Measurements from ENCODE around the gene EFCAB5.
"Not testable (repeated sequence)": the region's sequence is repeated elsewhere in the genome, so short reads cannot be mapped to it uniquely, and the experiment has no call there.

EFCAB5 gene

GRCh38 chr17:30116661-30117551 is 175.5 kb downstream of the EFCAB5 start, which contains the start of gene NSRP1:
Gene NSRP1 (plus strand): TSS chr17:30116816. CDS start chr17:30116844, 28 bp downstream.
- no peaks in the 10 kb centered on the region for H3K9me3 Mint-ChIP-seq
- peaks cover 24% of the 10 kb centered on the region for H3K36me3 Mint-ChIP-seq (ENCODE audit: low read depth)
- peak within 1 kb of the TSS; percentile 99 for H3K4me3 Mint-ChIP-seq
- peak within 1 kb of the TSS; percentile 99 for H3K27ac Mint-ChIP-seq
- peaks cover 48% of the 10 kb centered on the region for H3K4me1 Mint-ChIP-seq (ENCODE audit: low read depth)
- H3K27me3 Mint-ChIP-seq (ENCODE audit: low read depth), result no peaks in the 10 kb centered on the region

- Mint-ChIP-seq H3K27me3 (ENCODE audit: low read depth) (no peaks in the 10 kb centered on the region), H3K27ac (peak overlapping the region; percentile 99), H3K4me1 (ENCODE audit: low read depth) (peaks cover 50% of the 10 kb centered on the region), H3K36me3 (ENCODE audit: low read depth) (peaks cover 26% of the 10 kb centered on the region), H3K9me3 (no peaks in the 10 kb centered on the region), H3K4me3 (peak overlapping the region; percentile 99)
Observed at GRCh38 chr17:30117675-30118081, 176.2 kb downstream of the EFCAB5 start.

- Mint-ChIP-seq H3K4me3 (peak overlapping the region; percentile 46), H3K4me1 (ENCODE audit: low read depth) (peaks cover 44% of the 10 kb centered on the region), H3K36me3 (ENCODE audit: low read depth) (peaks cover 27% of the 10 kb centered on the region)
Observed at GRCh38 chr17:30118635-30119034, 177.2 kb downstream of the EFCAB5 start.

GRCh38 chr17:30124273-30124796 is 182.9 kb downstream of the EFCAB5 start:
- Mint-ChIP-seq H3K36me3 (ENCODE audit: low read depth) (peaks cover 20% of the 10 kb centered on the region), H3K4me3 (no peak overlapping the region), H3K4me1 (ENCODE audit: low read depth) (peaks cover 32% of the 10 kb centered on the region), H3K9me3 (no peaks in the 10 kb centered on the region), H3K27me3 (ENCODE audit: low read depth) (no peaks in the 10 kb centered on the region), H3K27ac (peak overlapping the region; percentile 5)

More at GRCh38 chr17:30118635-30119034, 177.2 kb downstream of the EFCAB5 start:
- H3K9me3 Mint-ChIP-seq; H3K27me3 Mint-ChIP-seq (ENCODE audit: low read depth); H3K27ac Mint-ChIP-seq: not testable (repeated sequence)

- Mint-ChIP-seq H3K9me3 (no peaks in the 10 kb centered on the region), H3K4me3 (no peak overlapping the region), H3K27ac (no peak overlapping the region), H3K36me3 (ENCODE audit: low read depth) (peaks cover 19% of the 10 kb centered on the region), H3K4me1 (ENCODE audit: low read depth) (peaks cover 5% of the 10 kb centered on the region), H3K27me3 (ENCODE audit: low read depth) (no peaks in the 10 kb centered on the region)
Observed at GRCh38 chr17:30130121-30130520, 188.7 kb downstream of the EFCAB5 start.

- Mint-ChIP-seq H3K4me1 (ENCODE audit: low read depth) (peaks cover 4% of the 10 kb centered on the region), H3K27me3 (ENCODE audit: low read depth) (no peaks in the 10 kb centered on the region), H3K9me3 (no peaks in the 10 kb centered on the region), H3K27ac (no peak overlapping the region), H3K4me3 (no peak overlapping the region), H3K36me3 (ENCODE audit: low read depth) (peaks cover 19% of the 10 kb centered on the region)
Observed at GRCh38 chr17:30132615-30133014, 191.2 kb downstream of the EFCAB5 start.

- Mint-ChIP-seq H3K9me3 (no peaks in the 10 kb centered on the region), H3K36me3 (ENCODE audit: low read depth) (peaks cover 21% of the 10 kb centered on the region), H3K27ac (no peak overlapping the region), H3K4me1 (ENCODE audit: low read depth) (peaks cover 9% of the 10 kb centered on the region), H3K27me3 (ENCODE audit: low read depth) (no peaks in the 10 kb centered on the region), H3K4me3 (no peak overlapping the region)
Observed at GRCh38 chr17:30133197-30133596, 191.8 kb downstream of the EFCAB5 start.

- Mint-ChIP-seq H3K4me3 (no peak overlapping the region), H3K36me3 (ENCODE audit: low read depth) (peaks cover 21% of the 10 kb centered on the region), H3K9me3 (no peaks in the 10 kb centered on the region), H3K27ac (no peak overlapping the region), H3K4me1 (ENCODE audit: low read depth) (peaks cover 9% of the 10 kb centered on the region), H3K27me3 (ENCODE audit: low read depth) (no peaks in the 10 kb centered on the region)
Observed at GRCh38 chr17:30134551-30134950, 193.1 kb downstream of the EFCAB5 start.

GRCh38 chr17:30137158-30137557 is 195.7 kb downstream of the EFCAB5 start:
- Mint-ChIP-seq H3K27ac (no peak overlapping the region), H3K27me3 (ENCODE audit: low read depth) (no peaks in the 10 kb centered on the region), H3K4me1 (ENCODE audit: low read depth) (peaks cover 9% of the 10 kb centered on the region), H3K9me3 (no peaks in the 10 kb centered on the region), H3K4me3 (no peak overlapping the region), H3K36me3 (ENCODE audit: low read depth) (peaks cover 16% of the 10 kb centered on the region)

GRCh38 chr17:30147860-30148259 is 206.4 kb downstream of the EFCAB5 start:
- H3K36me3 Mint-ChIP-seq (ENCODE audit: low read depth); H3K9me3 Mint-ChIP-seq; H3K27ac Mint-ChIP-seq; H3K4me1 Mint-ChIP-seq (ENCODE audit: low read depth); H3K4me3 Mint-ChIP-seq; H3K27me3 Mint-ChIP-seq (ENCODE audit: low read depth): not testable (repeated sequence)

GRCh38 chr17:30148376-30148775 is 206.9 kb downstream of the EFCAB5 start:
- Mint-ChIP-seq H3K4me1 (ENCODE audit: low read depth) (peaks cover 5% of the 10 kb centered on the region), H3K27ac (no peak overlapping the region), H3K36me3 (ENCODE audit: low read depth) (peaks cover 2% of the 10 kb centered on the region)

GRCh38 chr17:30151471-30151870 is 210.0 kb downstream of the EFCAB5 start:
- Mint-ChIP-seq H3K27ac (no peak overlapping the region), H3K36me3 (ENCODE audit: low read depth) (peaks cover 4% of the 10 kb centered on the region), H3K9me3 (no peaks in the 10 kb centered on the region), H3K4me1 (ENCODE audit: low read depth) (peaks cover 5% of the 10 kb centered on the region), H3K27me3 (ENCODE audit: low read depth) (no peaks in the 10 kb centered on the region), H3K4me3 (no peak overlapping the region)

More at GRCh38 chr17:30148376-30148775, 206.9 kb downstream of the EFCAB5 start:
- H3K9me3 Mint-ChIP-seq, result no peaks in the 10 kb centered on the region
- H3K4me3 Mint-ChIP-seq, result no peak overlapping the region
- H3K27me3 Mint-ChIP-seq (ENCODE audit: low read depth), result no peaks in the 10 kb centered on the region

GRCh38 chr17:30153463-30153862 is 212.0 kb downstream of the EFCAB5 start:
- H3K9me3 Mint-ChIP-seq, result no peaks in the 10 kb centered on the region
- H3K4me1 Mint-ChIP-seq (ENCODE audit: low read depth), result peaks cover 3% of the 10 kb centered on the region
- peaks cover 18% of the 10 kb centered on the region for H3K36me3 Mint-ChIP-seq (ENCODE audit: low read depth)
- H3K27me3 Mint-ChIP-seq (ENCODE audit: low read depth), result no peaks in the 10 kb centered on the region
- no peak overlapping the region for H3K27ac Mint-ChIP-seq
- H3K4me3 Mint-ChIP-seq, result no peak overlapping the region

GRCh38 chr17:30155389-30155788 is 214.0 kb downstream of the EFCAB5 start:
- Mint-ChIP-seq H3K4me1 (ENCODE audit: low read depth) (peaks cover 3% of the 10 kb centered on the region), H3K27ac (no peak overlapping the region), H3K27me3 (ENCODE audit: low read depth) (no peaks in the 10 kb centered on the region), H3K36me3 (ENCODE audit: low read depth) (peaks cover 35% of the 10 kb centered on the region), H3K4me3 (no peak overlapping the region), H3K9me3 (peaks cover 13% of the 10 kb centered on the region)

Data from T-helper 1 cell treated with Interleukin-12 subunit alpha and Interleukin-12 subunit beta and Interleukin-4 antibody, amounts not matched to agents 30 μg/mL and 1 μg/mL, for 36 hours (primary cell).